ENCODE measurements around the gene CCDC102A. TPM values are rescaled to one million over a fixed set of nuclear protein-coding genes. Genes with fewer than 3 reads are reported as not detected.

CCDC102A gene
- total and polyA plus RNA-seq, 9 of the 15 experiments (the other 6 are each of a cell fraction or from before 2014, with no cell fraction given), result 0.03 to 4.9 (median 1.4) TPM

DNA sequence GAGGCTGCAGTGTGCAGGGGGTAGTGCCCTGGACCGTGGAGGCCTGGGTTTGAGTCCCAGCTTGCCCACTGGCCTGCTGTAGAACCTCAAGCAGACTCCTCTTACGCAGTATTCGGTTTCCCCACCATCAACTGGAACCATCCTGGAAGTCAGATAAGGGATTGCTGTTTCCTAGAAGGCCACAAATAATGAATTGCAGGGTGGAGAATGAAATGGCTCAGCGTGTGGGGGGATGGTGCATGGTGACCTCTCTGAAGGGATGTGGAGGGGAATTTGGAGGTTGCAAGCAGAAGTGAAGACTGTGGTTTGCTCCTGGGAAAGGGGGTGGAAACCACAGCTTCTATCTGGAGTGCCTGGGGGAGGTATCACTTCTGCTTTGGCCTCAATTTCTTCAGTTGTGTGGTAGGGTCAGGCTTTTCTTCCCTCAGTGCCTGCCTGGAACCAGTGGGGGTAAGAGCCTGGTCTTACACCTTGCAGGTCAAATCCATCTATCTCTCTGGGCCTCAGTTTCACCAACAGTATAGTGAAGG, 7.8 kb upstream of the CCDC102A start (continued):
- TF ChIP-seq MAZ (CRISPR knock-in tag; conservative IDR thresholded peaks at IDR 0.05 in 1 of 2, IDR thresholded peaks at IDR 0.05 in 1 of 2), result peak in 1 of 2 experiments; percentile 36; a peak in 1 of 4 replicates
- TF ChIP-seq PHF8 (IDR thresholded peaks at IDR 0.05; ENCODE audit: borderline replicate concordance, low read length), result no peak
- TF ChIP-seq NONO (IDR thresholded peaks at IDR 0.05; ENCODE audit: low read depth in 2 of 2, low read length in 1 of 2), result no peak
- TF ChIP-seq ZNF212 (CRISPR knock-in tag; IDR thresholded peaks at IDR 0.05), result no peak
- no peak for TF ChIP-seq ZBTB7A (IDR thresholded peaks at IDR 0.05; ENCODE audit: borderline replicate concordance, control insufficient read depth, low read depth, low read length)
- TF ChIP-seq CREM (IDR thresholded peaks at IDR 0.05; ENCODE audit: low read depth), result 0 out of 2 replicates have a peak, but pooled peaks have one; percentile 9
- TF ChIP-seq GATA2 (CRISPR knock-in tag; IDR thresholded peaks at IDR 0.05), result peak; percentile 71
- 0 out of 4 replicates have a peak, but pooled peaks of 1 of the 2 experiments have one; percentile 73 for TF ChIP-seq TEAD1 (CRISPR knock-in tag; IDR thresholded peaks at IDR 0.05)
- peak; percentile 97 for TF ChIP-seq ZNF766 (CRISPR knock-in tag; conservative IDR thresholded peaks at IDR 0.05)
- TF ChIP-seq, protein P1, sequence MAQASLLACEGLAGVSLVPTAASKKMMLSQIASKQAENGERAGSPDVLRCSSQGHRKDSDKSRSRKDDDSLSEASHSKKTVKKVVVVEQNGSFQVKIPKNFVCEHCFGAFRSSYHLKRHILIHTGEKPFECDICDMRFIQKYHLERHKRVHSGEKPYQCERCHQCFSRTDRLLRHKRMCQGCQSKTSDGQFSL (CRISPR knock-in tag; IDR thresholded peaks at IDR 0.05), result 0 out of 2 replicates have a peak, but pooled peaks have one; percentile 52
- TF ChIP-seq, protein P1 (tag; IDR thresholded peaks at IDR 0.05), result no peak
- no peak for TF ChIP-seq ZNF3 (CRISPR knock-in tag; IDR thresholded peaks at IDR 0.05)
- TF ChIP-seq RCOR1 (IDR thresholded peaks at IDR 0.05; ENCODE audit: borderline replicate concordance in 1 of 2, low read depth in 2 of 2, low read length in 2 of 2), result peak; percentile 74 to 95
- no peak for TF ChIP-seq ZNF384 (IDR thresholded peaks at IDR 0.05; ENCODE audit: low read depth, low read length)
- TF ChIP-seq FOXP1 (CRISPR knock-in tag; IDR thresholded peaks at IDR 0.05), result 0 out of 2 replicates have a peak, but pooled peaks have one; percentile 41
- TF ChIP-seq TCFL5 (CRISPR knock-in tag; conservative IDR thresholded peaks at IDR 0.05), result no peak
- TF ChIP-seq SIN3B (IDR thresholded peaks at IDR 0.05; ENCODE audit: low read depth), result no peak
- no peak for TF ChIP-seq ZNF551 (CRISPR knock-in tag; IDR thresholded peaks at IDR 0.05)
- TF ChIP-seq PML (IDR thresholded peaks at IDR 0.05; ENCODE audit: low read length), result no peak; the same call in 1 of the 2 replicates
- TF ChIP-seq GTF2F1 (IDR thresholded peaks at IDR 0.05; ENCODE audit: low read depth, low read length), result no peak
- TF ChIP-seq ARID1B (IDR thresholded peaks at IDR 0.05), result peak; percentile 69
- peak; percentile 87; the same call in 1 of the 2 replicates for TF ChIP-seq FOXK1 (CRISPR knock-in tag; IDR thresholded peaks at IDR 0.05; ENCODE audit: borderline replicate concordance)
- TF ChIP-seq, protein P2, sequence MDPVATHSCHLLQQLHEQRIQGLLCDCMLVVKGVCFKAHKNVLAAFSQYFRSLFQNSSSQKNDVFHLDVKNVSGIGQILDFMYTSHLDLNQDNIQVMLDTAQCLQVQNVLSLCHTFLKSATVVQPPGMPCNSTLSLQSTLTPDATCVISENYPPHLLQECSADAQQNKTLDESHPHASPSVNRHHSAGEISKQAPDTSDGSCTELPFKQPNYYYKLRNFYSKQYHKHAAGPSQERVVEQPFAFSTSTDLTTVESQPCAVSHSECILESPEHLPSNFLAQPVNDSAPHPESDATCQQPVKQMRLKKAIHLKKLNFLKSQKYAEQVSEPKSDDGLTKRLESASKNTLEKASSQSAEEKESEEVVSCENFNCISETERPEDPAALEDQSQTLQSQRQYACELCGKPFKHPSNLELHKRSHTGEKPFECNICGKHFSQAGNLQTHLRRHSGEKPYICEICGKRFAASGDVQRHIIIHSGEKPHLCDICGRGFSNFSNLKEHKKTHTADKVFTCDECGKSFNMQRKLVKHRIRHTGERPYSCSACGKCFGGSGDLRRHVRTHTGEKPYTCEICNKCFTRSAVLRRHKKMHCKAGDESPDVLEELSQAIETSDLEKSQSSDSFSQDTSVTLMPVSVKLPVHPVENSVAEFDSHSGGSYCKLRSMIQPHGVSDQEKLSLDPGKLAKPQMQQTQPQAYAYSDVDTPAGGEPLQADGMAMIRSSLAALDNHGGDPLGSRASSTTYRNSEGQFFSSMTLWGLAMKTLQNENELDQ (CRISPR knock-in tag; IDR thresholded peaks at IDR 0.05; ENCODE audit: borderline replicate concordance), result 0 out of 2 replicates have a peak, but pooled peaks have one; percentile 47
- peak; percentile 52 for TF ChIP-seq JUND (IDR thresholded peaks at IDR 0.05; ENCODE audit: borderline replicate concordance, low read depth, low read length)
- peak; percentile 12; the same call in 1 of the 3 replicates for TF ChIP-seq JUND (tag; IDR thresholded peaks at IDR 0.05; ENCODE audit: borderline replicate concordance, low read depth, low read length)
- no peak for TF ChIP-seq ZNF24 (IDR thresholded peaks at IDR 0.05)
- no peak for TF ChIP-seq BRCA1 (IDR thresholded peaks at IDR 0.05)
- no peak for TF ChIP-seq BRCA1 (CRISPR knock-in tag; IDR thresholded peaks at IDR 0.05)

Data from K562 (cell line).